GM23338 (cell line): ENCODE results near the gene SLC22A16. TPM values are rescaled to one million over a fixed set of nuclear protein-coding genes. Genes with fewer than 3 reads are reported as not detected.

ENCODE experiments used
- ATAC-seq: fragments of 200-7000 bp; cut with Tn5 transposase; 3 replicates; pipeline ENCODE4 v1.9.1; 2020
- DNase-seq: peaks from one replicate; pipeline ENCODE4 v3.0.0-alpha.2; 2015; ENCODE audit warnings: low spot score
- H2AFZ ChIP-seq: fragments of 200-600 bp; sonication (generic); 2 replicates; pipeline ENCODE4 v1.8.0; 2016; ENCODE audit warnings: antibody characterized with exemption, mild to moderate bottlenecking, moderate library complexity
- H3F3A ChIP-seq: fragments of 200-600 bp; sonication (generic); replicated peaks from 2 replicates; pipeline ENCODE4 v1.8.0; 2017; ENCODE audit warnings: antibody characterized with exemption, mixed run types, low read depth
- H3K27ac ChIP-seq: fragments of 200-600 bp; sonication (generic); 2 replicates; pipeline ENCODE4 v1.6.1; 2016; ENCODE audit warnings: low read depth
- H3K27me3 ChIP-seq: fragments of 200-600 bp; sonication (generic); 2 replicates; pipeline ENCODE4 v1.8.0; 2016; ENCODE audit warnings: mild to moderate bottlenecking, mixed run types, moderate library complexity; ENCODE audit not compliant: insufficient read depth
- H3K36me3 ChIP-seq: fragments of 200-600 bp; sonication (generic); 2 replicates; pipeline ENCODE4 v1.8.0; 2016; ENCODE audit warnings: mild to moderate bottlenecking; ENCODE audit not compliant: insufficient read depth
- H3K4me1 ChIP-seq: fragments of 200-600 bp; sonication (generic); 2 replicates; pipeline ENCODE4 v1.8.0; 2016; ENCODE audit warnings: mild to moderate bottlenecking, moderate library complexity; ENCODE audit not compliant: insufficient read depth
- H3K4me2 ChIP-seq: fragments of 200-600 bp; sonication (generic); 2 replicates; pipeline ENCODE4 v1.7.1; 2017; ENCODE audit warnings: mixed run types
- H3K4me3 ChIP-seq: fragments of 200-600 bp; sonication (generic); 2 replicates; pipeline ENCODE4 v1.6.1; 2016; ENCODE audit warnings: mixed run types
- H3K79me2 ChIP-seq: fragments of 200-600 bp; sonication (generic); replicated peaks from 2 replicates; pipeline ENCODE4 v1.8.0; 2017; ENCODE audit warnings: mild to moderate bottlenecking; ENCODE audit not compliant: insufficient read depth
- H3K9me2 ChIP-seq: fragments of 200-600 bp; sonication (generic); 2 replicates; pipeline ENCODE4 v1.8.0; 2017; ENCODE audit not compliant: insufficient read depth
- H4K20me1 ChIP-seq: fragments of 200-600 bp; sonication (generic); replicated peaks from 2 replicates; pipeline ENCODE4 v1.8.0; 2017; ENCODE audit warnings: mild to moderate bottlenecking; ENCODE audit not compliant: insufficient read depth
- H3K27ac Mint-ChIP-seq: 2 replicates; pipeline ENCODE4 v1.8.0; 2020; ENCODE audit warnings: inconsistent platforms, mild to moderate bottlenecking, moderate library complexity, mixed read lengths
- H3K27me3 Mint-ChIP-seq: 3 replicates; pipeline ENCODE4 v1.8.0; 2022; ENCODE audit warnings: low read depth, mild to moderate bottlenecking, moderate library complexity, mixed read lengths, inconsistent platforms; ENCODE audit not compliant: insufficient read depth, poor library complexity
- H3K36me3 Mint-ChIP-seq: 3 replicates; pipeline ENCODE4 v1.8.0; 2021; ENCODE audit warnings: low read depth, mild to moderate bottlenecking, inconsistent platforms, moderate library complexity, mixed read lengths
- H3K4me1 Mint-ChIP-seq: 3 replicates; pipeline ENCODE4 v1.8.0; 2020; ENCODE audit warnings: mild to moderate bottlenecking, inconsistent platforms, mixed read lengths
- H3K4me3 Mint-ChIP-seq: 3 replicates; pipeline ENCODE4 v1.8.0; 2021; ENCODE audit warnings: moderate library complexity, mild to moderate bottlenecking, inconsistent platforms, mixed read lengths
- H3K9me3 Mint-ChIP-seq: 3 replicates; pipeline ENCODE4 v1.8.0; 2020; ENCODE audit warnings: moderate library complexity, mild to moderate bottlenecking, inconsistent platforms, mixed read lengths
- CREB1 ChIP-seq: fragments of 250-450 bp; sonication (Bioruptor Pico); IDR thresholded peaks from 2 replicates; pipeline ENCODE4 v1.5.0; 2020; ENCODE audit warnings: low read depth, mild to moderate bottlenecking, moderate library complexity
- CTCF ChIP-seq, 2 experiments: fragments of 200-600 bp in 1 of 2; sonication (generic) in 1 of 2; conservative IDR thresholded peaks; 2 replicates each; pipeline versions ENCODE4 v1.5.1 to v1.6.1; 2016 to 2017; ENCODE audit warnings: antibody characterized with exemption in 2 of 2, low read depth in 2 of 2, mild to moderate bottlenecking in 2 of 2, moderate library complexity in 1 of 2
- ETS1 ChIP-seq: IDR thresholded peaks from 2 replicates; pipeline ENCODE4 v1.6.1; 2016; ENCODE audit warnings: antibody characterized with exemption
- EZH2 ChIP-seq: fragments of 200-600 bp; sonication (generic); IDR thresholded peaks from one replicate; pipeline ENCODE4 v1.8.0; 2017; ENCODE audit warnings: antibody characterized with exemption, mild to moderate bottlenecking, low read depth; ENCODE audit not compliant: unreplicated experiment
- EZH2phosphoT487 ChIP-seq: fragments of 200-600 bp; sonication (generic); IDR thresholded peaks from one replicate; pipeline ENCODE4 v1.8.1; 2018; ENCODE audit warnings: antibody characterized with exemption; ENCODE audit not compliant: unreplicated experiment
- JUNB ChIP-seq: IDR thresholded peaks from one replicate; pipeline ENCODE4 v1.6.1; 2016; ENCODE audit warnings: antibody characterized with exemption; ENCODE audit not compliant: unreplicated experiment
- NANOG ChIP-seq: IDR thresholded peaks from 2 replicates; pipeline ENCODE4 v1.6.1; 2016; ENCODE audit warnings: antibody characterized with exemption, borderline replicate concordance
- POLR2AphosphoS5 ChIP-seq: IDR thresholded peaks from 2 replicates; pipeline ENCODE4 v1.6.1; 2016; ENCODE audit warnings: antibody characterized with exemption, low read depth
- REST ChIP-seq: IDR thresholded peaks from one replicate; pipeline ENCODE4 v1.6.1; 2018; ENCODE audit warnings: antibody characterized with exemption; ENCODE audit not compliant: unreplicated experiment
- STAT1 ChIP-seq: IDR thresholded peaks from one replicate; pipeline ENCODE4 v1.6.1; 2016; ENCODE audit warnings: antibody characterized with exemption; ENCODE audit not compliant: unreplicated experiment
- ZNF114 ChIP-seq: fragments of 250-450 bp; sonication (Bioruptor Pico); IDR thresholded peaks from 2 replicates; pipeline ENCODE4 v1.5.0; 2020; ENCODE audit warnings: mild to moderate bottlenecking, moderate library complexity
- ZNF331 ChIP-seq: fragments of 250-450 bp; sonication (Bioruptor Pico); IDR thresholded peaks from 2 replicates; pipeline ENCODE4 v1.5.0; 2020; ENCODE audit warnings: low read depth, mild to moderate bottlenecking, moderate library complexity
- ZNF462 ChIP-seq: fragments of 250-450 bp; sonication (Bioruptor Pico); IDR thresholded peaks from 2 replicates; pipeline ENCODE4 v1.5.0; 2020; ENCODE audit warnings: mild to moderate bottlenecking, moderate library complexity
- polyA plus RNA-seq: library from polyadenylated mRNA; unstranded; fragments of >200 nt; fragmentation: Nextera tagmentation; extraction: Ambion mirVana; gene quantifications from 2 replicates; pipeline ENCODE4 v1.2.1, GENCODE V29; 2016
- total RNA-seq: library from RNA; depleted of rRNA; stranded (reverse); fragments of >200 nt; shearing (Covaris generic); gene quantifications from 2 replicates; pipeline ENCODE4 v1.2.3, GENCODE V29; 2014

SLC22A16 gene
- total and polyA plus RNA-seq, 2 experiments from 2014 or later: 0.37 to 0.42 TPM

- peaks cover 9% of the 10 kb centered on the region for H3K4me1 Mint-ChIP-seq
- Histone ChIP-seq H3K9me2 (0 out of 2 replicates have a peak, but pooled peaks cover 9% of the 10 kb centered on the region), H3K79me2 (no peaks in the 10 kb centered on the region), H3K4me1 (peaks cover 3% of the 10 kb centered on the region), H2AFZ (no peak overlapping the region), H4K20me1 (no peaks in the 10 kb centered on the region), H3K27ac (no peak overlapping the region), H3K4me2 (no peak overlapping the region), H3K4me3 (no peak overlapping the region), H3K36me3 (no peaks in the 10 kb centered on the region), H3F3A (no peaks in the 10 kb centered on the region), H3K27me3 (no peaks in the 10 kb centered on the region)
- H3K4me3 Mint-ChIP-seq: no peak overlapping the region
- ATAC-seq: no peak
- TF ChIP-seq ZNF331 (CRISPR knock-in tag): no peak
- no peak for TF ChIP-seq ETS1
- no peak for TF ChIP-seq REST
- no peak for TF ChIP-seq CREB1 (CRISPR knock-in tag)
- TF ChIP-seq ZNF462: no peak
- TF ChIP-seq POLR2AphosphoS5: no peak
- no peak for TF ChIP-seq ZNF114 (CRISPR knock-in tag)
- no peak for TF ChIP-seq CTCF (conservative IDR thresholded peaks at IDR 0.05; ENCODE audit: low read depth in 2 of 2)
- no peak for TF ChIP-seq STAT1
- no peak for TF ChIP-seq JUNB
- TF ChIP-seq EZH2: no peak
- no peak for TF ChIP-seq EZH2phosphoT487
- TF ChIP-seq NANOG: no peak
- DNase-seq: no peak
- no peaks in the 10 kb centered on the region for H3K36me3 Mint-ChIP-seq
- no peak overlapping the region for H3K27ac Mint-ChIP-seq
- H3K9me3 Mint-ChIP-seq: no peaks in the 10 kb centered on the region
- peaks cover 1% of the 10 kb centered on the region for H3K27me3 Mint-ChIP-seq
Measured at GRCh38 chr6:110390404-110390803, 86.0 kb downstream of the SLC22A16 start.
